K562 (cell line): ENCODE data around the gene GRHL3. TPM values are rescaled to one million over a fixed set of nuclear protein-coding genes. Genes with fewer than 3 reads are reported as not detected.

Experiments
- FOXA3 ChIP-seq, 2 experiments: fragments of 450-650 bp in 1 of 2; sonication (generic) in 1 of 2; formaldehyde crosslinking; IDR thresholded peaks in 1 of 2; conservative IDR thresholded peaks in 1 of 2; 2 replicates each; pipeline versions ENCODE4 v1.4.0 to v1.8.0; 2020 to 2022; ENCODE audit warnings: mild to moderate bottlenecking in 2 of 2, missing genetic modification reagents in 1 of 2
- ID3 ChIP-seq, 2 experiments: fragments of 250-450 bp in 1 of 2; fragments of 450-650 bp in 1 of 2; sonication (Bioruptor Pico) in 1 of 2; IDR thresholded peaks; 2 replicates each; pipeline versions ENCODE4 v1.6.1 to v1.8.0; 2016 to 2021; ENCODE audit warnings: mild to moderate bottlenecking in 2 of 2, moderate library complexity in 2 of 2, missing compliant biosample characterization in 1 of 2, missing genetic modification characterization in 1 of 2
- ZFP91 ChIP-seq: sonication (generic); formaldehyde crosslinking; IDR thresholded peaks from 2 replicates; pipeline ENCODE4 v1.8.0; 2022; ENCODE audit warnings: mild to moderate bottlenecking, missing genetic modification reagents
- ZNF212 ChIP-seq: fragments of 450-650 bp; formaldehyde crosslinking; IDR thresholded peaks from 2 replicates; pipeline ENCODE4 v1.4.0; 2020; ENCODE audit warnings: mild to moderate bottlenecking
- polyA plus RNA-seq, 8 experiments: library from polyadenylated mRNA; depleted of rRNA in 4 of 8; stranded (reverse) in 5 of 8; unstranded in 3 of 8; fragments of >200 nt; fragmentation: Nextera tagmentation in 2 of 8; fragmentation: Illumina TruSeq in 1 of 8; extraction: Ambion mirVana in 2 of 8; extraction: Trizol in 1 of 8; gene quantifications; 2 replicates each; pipeline versions ENCODE4 v1.2.1 to v1.2.3, GENCODE V29; 2011 to 2014; ENCODE audit warnings: inconsistent platforms in 1 of 8, missing spikeins in 1 of 8
- total RNA-seq, 7 experiments: library from RNA; depleted of rRNA in 6 of 7; stranded (reverse); fragments of >200 nt in 6 of 7; fragmentation: Illumina TruSeq in 2 of 7; extraction: Trizol in 2 of 7; gene quantifications; 2 replicates each; pipeline versions ENCODE4 v1.2.1 to v1.2.3, GENCODE V29; 2011 to 2021; ENCODE audit warnings: low replicate concordance in 1 of 7
- TF ChIP-seq, protein P1 (sequence below): fragments of 250-450 bp; sonication (Bioruptor Pico); IDR thresholded peaks from 2 replicates; pipeline ENCODE4 v1.5.0; 2021

The GRHL3 gene
- total and polyA plus RNA-seq, 9 of the 15 experiments (the other 6 are each of a cell fraction or from before 2014, with no cell fraction given), result 0.01 to 0.04 TPM; not detected in 7

GRCh38 chr1:24383381-24383940 lies 64.3 kb downstream of the GRHL3 start (continued):
- TF ChIP-seq, protein P1, sequence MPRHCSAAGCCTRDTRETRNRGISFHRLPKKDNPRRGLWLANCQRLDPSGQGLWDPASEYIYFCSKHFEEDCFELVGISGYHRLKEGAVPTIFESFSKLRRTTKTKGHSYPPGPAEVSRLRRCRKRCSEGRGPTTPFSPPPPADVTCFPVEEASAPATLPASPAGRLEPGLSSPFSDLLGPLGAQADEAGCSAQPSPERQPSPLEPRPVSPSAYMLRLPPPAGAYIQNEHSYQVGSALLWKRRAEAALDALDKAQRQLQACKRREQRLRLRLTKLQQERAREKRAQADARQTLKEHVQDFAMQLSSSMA (CRISPR knock-in tag), result no peak
- TF ChIP-seq FOXA3 (CRISPR knock-in tag; conservative IDR thresholded peaks at IDR 0.05 in 1 of 2, IDR thresholded peaks at IDR 0.05 in 1 of 2) (no peak), ZFP91 (CRISPR knock-in tag) (no peak), ID3 (CRISPR knock-in tag; IDR thresholded peaks at IDR 0.05) (no peak), ID3 (tag; IDR thresholded peaks at IDR 0.05) (no peak), ZNF212 (no peak)
